SK-N-MC (cell line): ENCODE results near the gene RSPH6A.
"Not testable (repeated sequence)": the region's sequence is repeated elsewhere in the genome, so short reads cannot be mapped to it uniquely, and the experiment has no call there.

Experiments
- DNase-seq: peaks from one replicate; pipeline ENCODE4 v3.0.0-alpha.2; 2011; ENCODE audit warnings: low read depth, low spot score
- H3K27ac ChIP-seq: fragments of 200-600 bp; sonication (generic); 2 replicates; pipeline ENCODE4 v1.5.1; 2016; ENCODE audit warnings: mixed run types
- H3K36me3 ChIP-seq: fragments of 200-600 bp; sonication (generic); 2 replicates; pipeline ENCODE4 v1.6.1; 2017; ENCODE audit warnings: antibody characterized with exemption, low read length, mixed read lengths; ENCODE audit not compliant: insufficient read depth
- H3K4me3 ChIP-seq: fragments of 200-600 bp; sonication (generic); 2 replicates; pipeline ENCODE4 v1.5.1; 2016
- H3K9ac ChIP-seq: fragments of 200-600 bp; sonication (generic); 2 replicates; pipeline ENCODE4 v1.8.0; 2017; ENCODE audit warnings: mixed run types, mixed read lengths; ENCODE audit not compliant: insufficient read length
- H3K9me3 ChIP-seq: fragments of 200-600 bp; sonication (generic); 2 replicates; pipeline ENCODE4 v1.6.1; 2017; ENCODE audit warnings: low read depth, mild to moderate bottlenecking, antibody characterized with exemption, low read length, moderate library complexity, mixed read lengths
- EZH2 ChIP-seq: fragments of 200-600 bp; sonication (generic); IDR thresholded peaks from one replicate; pipeline ENCODE4 v1.6.1; 2017; ENCODE audit warnings: antibody characterized with exemption
- FOXP2 ChIP-seq: optimal IDR thresholded peaks from 2 replicates; pipeline ENCODE3; 2011; ENCODE audit warnings: mild to moderate bottlenecking, moderate library complexity; ENCODE audit not compliant: insufficient read depth; ENCODE audit errors: extremely low read length, control extremely low read depth
- POLR2AphosphoS5 ChIP-seq: IDR thresholded peaks from 2 replicates; pipeline ENCODE4 v1.6.1; 2012; ENCODE audit warnings: mild to moderate bottlenecking, low read depth, low read length, borderline replicate concordance

The RSPH6A gene

GRCh38 chr19:45800070-45800553 lies 15.0 kb downstream of the RSPH6A start:
- Histone ChIP-seq H3K4me3 (no peak overlapping the region), H3K36me3 (no peaks in the 10 kb centered on the region), H3K9ac (no peak overlapping the region), H3K27ac (no peak overlapping the region), H3K9me3 (no peaks in the 10 kb centered on the region)
- no peak for DNase-seq
- TF ChIP-seq FOXP2, result no peak
- no peak for TF ChIP-seq POLR2AphosphoS5
- no peak for TF ChIP-seq EZH2

- not testable (repeated sequence) for H3K4me3 ChIP-seq, H3K9ac ChIP-seq, H3K9me3 ChIP-seq, H3K27ac ChIP-seq, DNase-seq, H3K36me3 ChIP-seq
These were observed 15.6 kb downstream of the RSPH6A start for GRCh38 chr19:45799541-45799940.

DNA sequence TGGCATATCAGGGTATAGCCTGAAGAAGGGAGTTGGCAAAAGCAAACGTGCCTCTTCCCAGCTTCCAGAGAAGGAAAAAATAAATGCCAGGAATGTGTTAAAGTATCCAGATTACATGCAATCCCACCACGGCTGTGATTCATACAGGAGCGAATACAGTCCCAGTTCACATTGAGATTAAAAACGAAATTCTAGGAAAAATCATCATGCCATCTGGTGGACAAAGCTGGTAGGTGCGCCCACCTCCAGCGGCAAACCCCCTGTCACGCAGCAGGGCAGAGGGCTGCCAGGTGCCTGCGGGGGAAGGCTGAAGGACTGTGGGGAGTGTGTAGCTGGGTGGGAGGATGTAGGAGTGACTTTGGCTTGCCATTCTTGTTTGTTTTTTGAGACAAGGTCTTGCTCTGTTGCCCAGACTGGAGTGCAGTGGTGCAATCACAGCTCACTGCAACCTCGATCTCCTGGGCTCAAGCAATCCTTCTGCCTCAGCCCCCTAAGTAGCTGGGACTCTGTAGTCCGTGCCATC lies 16.1 kb downstream of the RSPH6A start:
- no peak overlapping the region for H3K27ac ChIP-seq
- peak; percentile 14 for DNase-seq
- TF ChIP-seq POLR2AphosphoS5 (no peak), EZH2 (no peak), FOXP2 (no peak)

DNA sequence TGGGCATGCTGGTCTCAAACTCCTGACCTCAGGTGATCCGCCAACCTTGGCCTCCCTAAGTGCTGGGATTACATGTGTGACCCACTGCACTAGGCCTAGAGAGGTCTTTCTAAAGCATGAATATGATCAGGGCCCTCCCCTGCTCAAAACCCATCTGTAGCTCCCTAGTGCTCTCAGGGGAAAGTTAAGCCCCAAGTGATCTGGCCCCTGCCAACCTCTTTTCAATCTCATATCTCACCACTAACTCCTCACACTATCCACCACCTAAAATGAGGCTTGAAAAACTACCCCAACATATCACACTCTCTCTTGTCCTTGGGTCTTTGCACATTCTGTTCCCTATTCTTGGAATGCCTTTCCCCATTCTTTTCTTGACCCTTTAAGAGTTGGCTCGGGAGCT lies 20.5 kb downstream of the RSPH6A start:
- TF ChIP-seq EZH2, result no peak
- TF ChIP-seq FOXP2, result no peak
- TF ChIP-seq POLR2AphosphoS5, result no peak
- H3K36me3 ChIP-seq, result peaks cover 6% of the 10 kb centered on the region; the same call in 1 of the 2 replicates
- no peak overlapping the region for H3K4me3 ChIP-seq
- no peak for DNase-seq
- no peaks in the 10 kb centered on the region for H3K9me3 ChIP-seq
- H3K27ac ChIP-seq, result no peak overlapping the region
- no peak overlapping the region for H3K9ac ChIP-seq

More for the DNA sequence above, 16.1 kb downstream of the RSPH6A start:
- Histone ChIP-seq H3K9ac (no peak overlapping the region), H3K36me3 (no peaks in the 10 kb centered on the region), H3K4me3 (0 out of 2 replicates have a peak overlapping the region, but pooled peaks have one; percentile 3), H3K9me3 (no peaks in the 10 kb centered on the region)

- no peak for DNase-seq
- Histone ChIP-seq H3K4me3 (no peak overlapping the region), H3K9ac (no peak overlapping the region), H3K27ac (no peak overlapping the region), H3K36me3 (peaks cover 14% of the 10 kb centered on the region), H3K9me3 (no peaks in the 10 kb centered on the region)
- no peak for TF ChIP-seq POLR2AphosphoS5
- no peak for TF ChIP-seq EZH2
- TF ChIP-seq FOXP2, result no peak
These were observed 21.2 kb downstream of the RSPH6A start for GRCh38 chr19:45793876-45794275.

- no peak overlapping the region for H3K27ac ChIP-seq
- TF ChIP-seq POLR2AphosphoS5 (no peak), FOXP2 (no peak), EZH2 (no peak)
- H3K9ac ChIP-seq, result no peak overlapping the region
- H3K36me3 ChIP-seq, result peaks cover 21% of the 10 kb centered on the region
- DNase-seq, result no peak
- H3K9me3 ChIP-seq, result no peaks in the 10 kb centered on the region
- H3K4me3 ChIP-seq, result peak overlapping the region; percentile 48
These were observed 21.9 kb downstream of the RSPH6A start for GRCh38 chr19:45793178-45793564.

GRCh38 chr19:45792470-45793177 lies 22.5 kb downstream of the RSPH6A start, which contains the start of gene DMWD:
TSS of gene DMWD (minus strand) at chr19:45792845. CDS start at chr19:45792756, 89 bp downstream.
- Histone ChIP-seq H3K27ac (peak within 1 kb of the TSS; percentile 54; the same call in 1 of the 2 replicates), H3K4me3 (peak within 1 kb of the TSS; percentile 90), H3K9me3 (no peaks in the 10 kb centered on the region), H3K36me3 (peaks cover 23% of the 10 kb centered on the region), H3K9ac (peak within 1 kb of the TSS; percentile 90)
- DNase-seq, result peak; percentile 80
- TF ChIP-seq FOXP2, result peak; percentile 76
- no peak for TF ChIP-seq POLR2AphosphoS5
- no peak for TF ChIP-seq EZH2

GRCh38 chr19:45791744-45792469 lies 23.2 kb downstream of the RSPH6A start:
- H3K9ac ChIP-seq, result peak overlapping the region; percentile 90
- DNase-seq, result no peak
- peak overlapping the region; percentile 90 for H3K4me3 ChIP-seq
- H3K27ac ChIP-seq, result no peak overlapping the region
- H3K36me3 ChIP-seq, result peaks cover 23% of the 10 kb centered on the region
- H3K9me3 ChIP-seq, result no peaks in the 10 kb centered on the region
- TF ChIP-seq EZH2 (no peak), FOXP2 (no peak), POLR2AphosphoS5 (no peak)
